Suppressor macrophage treated with lipopolysaccharide for 4 hours (primary cell): ENCODE results near the gene MAP2K7.
"Not testable (repeated sequence)": the region's sequence is repeated elsewhere in the genome, so short reads cannot be mapped to it uniquely, and the experiment has no call there.

Source experiments
- DNase-seq: peaks from one replicate; pipeline ENCODE4 v3.0.0-alpha.2; 2020

MAP2K7 gene

DNA sequence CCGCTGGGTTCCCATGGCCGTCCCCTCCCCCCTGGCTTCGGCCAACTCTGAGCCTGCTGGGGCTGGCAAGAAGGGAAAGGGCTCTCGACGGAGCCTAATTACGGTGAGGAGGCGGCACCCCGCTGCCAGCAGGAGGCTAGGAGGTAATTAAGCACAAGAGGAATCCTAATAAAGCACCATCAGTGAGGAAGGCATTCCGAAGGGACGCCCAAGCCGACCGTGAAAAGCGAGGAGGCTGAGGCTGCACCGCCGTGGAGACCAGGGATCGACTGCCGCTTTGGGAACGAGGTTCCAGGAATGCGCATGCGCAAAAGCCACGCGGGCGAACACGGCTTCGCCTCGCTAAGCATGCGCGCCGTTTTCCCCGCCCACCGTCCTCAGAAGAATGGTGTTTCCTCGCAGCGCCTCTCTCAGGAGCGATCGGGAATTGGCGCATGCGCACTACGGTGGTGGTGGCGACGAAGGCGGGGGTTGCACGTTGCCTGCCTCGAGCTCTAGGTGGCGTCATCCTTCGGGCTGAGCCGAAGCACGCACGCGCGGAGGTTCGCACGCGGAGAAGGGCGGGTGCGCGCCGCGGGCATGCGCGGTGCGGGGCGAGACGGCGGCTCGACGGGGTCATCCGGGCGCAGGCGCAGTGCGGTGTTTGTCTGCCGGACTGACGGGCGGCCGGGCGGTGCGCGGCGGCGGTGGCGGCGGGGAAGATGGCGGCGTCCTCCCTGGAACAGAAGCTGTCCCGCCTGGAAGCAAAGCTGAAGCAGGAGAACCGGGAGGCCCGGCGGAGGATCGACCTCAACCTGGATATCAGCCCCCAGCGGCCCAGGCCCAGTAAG is at the start of gene MAP2K7:
MAP2K7 (plus strand) TSS at position 634 of the 830 bp plus-strand sequence; CDS start at position 702, 68 bp downstream.
- DNase-seq: peak; percentile 100

- DNase-seq: no peak
Measured at GRCh38 chr19:7855426-7856108, 48.1 kb upstream of the MAP2K7 start.

- no peak for DNase-seq
Measured at GRCh38 chr19:7856109-7856591, 47.5 kb upstream of the MAP2K7 start.

DNA sequence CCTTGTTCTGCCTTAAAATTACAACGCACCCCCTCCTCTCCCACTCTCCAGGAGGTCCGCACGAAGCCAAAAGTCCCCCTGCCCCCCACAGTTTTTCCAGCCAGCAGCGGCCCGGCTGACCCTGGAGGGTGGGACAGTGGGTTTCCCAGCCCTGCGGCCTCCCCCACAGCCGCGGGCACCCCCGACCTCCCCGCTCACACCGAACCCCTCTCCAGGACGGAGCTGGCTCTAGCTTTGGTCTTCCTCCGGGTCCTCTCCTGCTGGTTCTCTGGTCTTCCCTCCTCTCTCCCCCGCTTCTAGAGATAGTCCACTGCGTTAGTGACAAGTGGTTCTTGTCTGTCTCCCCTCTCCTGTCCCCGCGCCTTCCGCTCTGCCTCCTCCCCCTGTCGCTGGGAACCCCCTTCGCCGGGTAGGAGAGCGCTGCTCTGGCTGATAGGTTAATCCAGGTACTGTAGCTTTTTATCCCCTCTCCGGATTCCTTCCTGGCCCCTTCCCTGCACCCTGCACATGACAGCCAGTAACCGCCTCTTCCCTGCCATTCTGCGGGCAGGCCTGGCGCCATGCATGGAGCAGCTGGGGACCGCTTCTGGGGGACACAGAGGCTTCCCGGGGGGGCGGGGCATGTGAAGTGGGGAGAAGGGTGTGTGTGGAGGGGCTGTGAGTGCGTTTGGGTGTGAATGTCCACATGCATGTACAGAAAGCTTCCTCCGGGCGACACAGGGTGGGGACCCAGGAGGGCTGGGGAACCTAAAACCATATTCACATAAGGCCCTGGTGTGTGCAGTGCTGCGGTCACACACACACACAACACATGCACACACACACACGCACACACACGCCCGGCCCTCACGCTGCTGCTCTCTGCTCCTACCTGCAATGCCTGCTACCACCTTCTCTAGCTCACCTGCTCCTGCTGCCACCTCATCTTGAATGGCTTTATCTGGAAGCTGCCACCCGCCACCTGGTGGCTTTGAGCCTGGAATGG is 46.7 kb upstream of the MAP2K7 start:
- DNase-seq: no peak

DNA sequence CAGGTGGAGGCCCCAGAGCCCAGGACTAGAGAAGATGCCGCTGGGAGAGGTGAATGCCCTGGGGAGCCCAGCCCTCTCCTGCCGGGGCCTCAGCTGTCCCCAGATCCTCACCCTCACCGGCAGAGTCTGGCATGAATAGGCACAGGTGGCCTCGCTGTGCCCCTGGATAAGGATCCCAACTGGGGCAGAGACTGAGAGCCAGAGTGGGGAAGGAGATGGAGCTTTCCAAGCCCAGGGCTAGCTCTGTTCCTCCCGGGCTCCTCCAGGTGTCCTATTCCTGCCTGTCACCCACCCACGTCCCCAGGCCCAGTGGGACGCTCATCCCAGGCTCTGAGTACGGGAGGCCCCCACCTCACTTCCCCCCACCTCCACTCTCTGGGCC is 46.0 kb upstream of the MAP2K7 start:
- DNase-seq: no peak

- no peak for DNase-seq
Measured at GRCh38 chr19:7858109-7858770, 45.4 kb upstream of the MAP2K7 start.

GRCh38 chr19:7859087-7859486 is 44.6 kb upstream of the MAP2K7 start:
- DNase-seq: not testable (repeated sequence)

DNA sequence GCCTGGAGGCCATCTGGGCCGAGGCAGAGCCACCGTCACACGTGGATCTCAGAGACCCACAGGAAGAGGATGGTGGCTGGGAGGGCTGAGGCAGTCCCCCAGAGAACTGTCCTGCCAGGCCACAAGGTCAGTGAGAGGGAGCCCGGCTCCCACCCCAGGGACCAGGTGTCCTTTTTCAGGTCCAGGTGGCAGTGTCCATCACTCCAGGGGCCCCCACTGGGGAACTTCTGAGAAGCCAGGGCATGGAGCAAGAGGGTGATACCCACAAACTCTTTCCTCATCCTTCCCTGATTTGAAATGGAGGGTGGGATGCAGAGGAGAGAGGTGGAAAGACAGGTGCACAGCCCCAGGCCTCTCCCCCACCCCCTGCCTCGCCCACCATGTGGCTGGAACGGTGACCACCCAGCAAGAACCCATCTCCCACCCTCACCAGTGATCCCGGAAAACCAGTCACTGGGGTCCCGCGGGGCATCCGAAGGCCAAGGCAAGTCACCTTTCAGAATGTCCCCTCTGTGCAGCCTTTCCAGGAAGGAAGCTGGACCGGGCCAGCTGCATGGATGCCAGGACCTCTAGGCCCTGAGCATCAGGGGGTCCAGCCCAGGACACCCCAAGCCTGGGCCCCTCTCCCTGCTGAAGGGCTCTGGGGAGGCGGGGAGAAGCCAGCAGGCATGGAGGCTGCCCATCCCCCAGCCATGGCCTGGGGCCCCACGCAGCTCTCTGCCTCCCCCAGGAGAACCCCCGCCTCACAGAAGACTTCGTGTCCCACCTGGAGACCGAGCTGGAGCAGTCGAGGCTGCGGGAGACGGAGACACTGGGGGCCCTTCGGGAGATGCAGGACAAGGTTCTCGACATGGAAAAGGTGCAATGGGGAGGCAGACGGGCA is 43.6 kb upstream of the MAP2K7 start:
- no peak for DNase-seq

DNA sequence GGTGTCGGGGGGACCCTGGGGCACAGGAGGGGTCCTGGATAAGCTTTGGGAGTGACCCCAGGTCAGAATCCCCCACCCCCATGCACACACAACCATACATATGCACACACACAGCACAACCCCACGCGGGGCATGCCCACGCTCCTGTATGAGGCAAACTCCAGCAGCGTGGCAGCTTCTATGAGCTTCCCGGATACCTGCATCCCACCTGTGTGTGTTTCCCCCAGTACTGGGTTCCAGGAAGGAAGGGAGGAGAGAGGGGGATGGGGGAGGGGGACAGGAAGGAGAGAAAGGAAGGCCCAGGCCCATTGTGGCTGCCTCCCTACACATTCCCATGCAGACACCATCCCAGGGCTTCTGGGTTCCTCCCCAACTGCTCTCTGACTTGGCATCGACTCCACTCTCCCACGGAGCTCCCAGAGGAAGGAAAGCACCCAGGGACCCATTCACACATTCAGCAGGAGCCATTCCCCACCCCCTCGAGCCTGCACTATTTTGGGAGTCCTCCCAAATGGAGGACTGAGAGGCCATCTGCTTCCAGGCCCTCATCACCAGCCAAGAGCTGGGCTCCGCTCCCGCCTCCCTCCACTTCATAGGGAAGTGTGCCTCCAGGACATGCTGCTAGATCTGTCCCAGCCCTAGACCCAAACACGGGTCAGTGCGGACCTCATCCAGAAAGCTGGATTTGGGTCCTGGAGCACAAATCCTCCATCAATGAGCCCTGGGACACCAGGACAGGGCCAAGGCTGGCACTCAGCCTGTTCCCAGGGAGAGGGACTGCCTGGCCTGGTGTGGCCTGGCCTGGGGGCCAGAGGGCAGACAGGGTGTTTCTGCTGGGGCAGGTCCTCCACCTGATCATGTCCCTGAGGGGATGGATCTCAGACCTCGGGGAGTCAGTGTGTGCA is 42.7 kb upstream of the MAP2K7 start:
- DNase-seq: no peak

GRCh38 chr19:7861619-7862412 is 41.9 kb upstream of the MAP2K7 start:
- DNase-seq: no peak

GRCh38 chr19:7862413-7862951 is 41.2 kb upstream of the MAP2K7 start:
- DNase-seq: peak; percentile 50

GRCh38 chr19:7863157-7863970 is 40.3 kb upstream of the MAP2K7 start:
- no peak for DNase-seq

GRCh38 chr19:7863971-7864689 is 39.5 kb upstream of the MAP2K7 start:
- no peak for DNase-seq

- no peak for DNase-seq
Measured at GRCh38 chr19:7864690-7865074, 39.0 kb upstream of the MAP2K7 start.

- DNase-seq: no peak
Measured at GRCh38 chr19:7865262-7865911, 38.3 kb upstream of the MAP2K7 start.

GRCh38 chr19:7866399-7867091 is 37.1 kb upstream of the MAP2K7 start:
- no peak for DNase-seq
